ENCODE data around the gene GNAS. TPM values are rescaled to one million over a fixed set of nuclear protein-coding genes. Genes with fewer than 3 reads are reported as not detected.

Gene GNAS
- total RNA-seq, 2 donors from 2014 or later: 1,246 to 1,267 TPM

DNA sequence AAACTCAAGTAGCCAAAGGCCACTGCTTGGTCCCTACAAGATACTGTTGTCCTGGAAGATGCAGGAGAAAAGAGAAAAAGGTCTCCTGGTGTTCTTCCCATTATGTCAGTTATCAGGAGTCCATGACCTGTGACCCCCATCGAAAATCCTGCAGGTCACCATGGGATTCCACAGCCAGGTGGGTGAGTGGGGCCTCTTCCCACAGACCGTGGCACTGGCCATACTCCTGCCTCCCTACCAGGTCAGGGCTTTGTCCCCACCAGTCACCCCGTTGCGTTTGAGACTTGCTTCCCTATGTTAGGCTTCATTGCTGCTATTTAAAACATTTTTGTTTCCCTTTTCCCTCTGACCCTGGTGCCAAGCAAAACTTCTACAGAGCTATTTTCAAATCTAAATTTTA lies 60.6 kb downstream of the GNAS start:
- Mint-ChIP-seq H3K27ac (no peak overlapping the region), H3K27me3 (ENCODE audit: insufficient read depth) (no peaks in the 10 kb centered on the region), H3K4me1 (no peaks in the 10 kb centered on the region), H3K9me3 (no peaks in the 10 kb centered on the region), H3K4me3 (no peak overlapping the region), H3K36me3 (ENCODE audit: low read depth) (peaks cover 38% of the 10 kb centered on the region)
- TF ChIP-seq, protein P1, sequence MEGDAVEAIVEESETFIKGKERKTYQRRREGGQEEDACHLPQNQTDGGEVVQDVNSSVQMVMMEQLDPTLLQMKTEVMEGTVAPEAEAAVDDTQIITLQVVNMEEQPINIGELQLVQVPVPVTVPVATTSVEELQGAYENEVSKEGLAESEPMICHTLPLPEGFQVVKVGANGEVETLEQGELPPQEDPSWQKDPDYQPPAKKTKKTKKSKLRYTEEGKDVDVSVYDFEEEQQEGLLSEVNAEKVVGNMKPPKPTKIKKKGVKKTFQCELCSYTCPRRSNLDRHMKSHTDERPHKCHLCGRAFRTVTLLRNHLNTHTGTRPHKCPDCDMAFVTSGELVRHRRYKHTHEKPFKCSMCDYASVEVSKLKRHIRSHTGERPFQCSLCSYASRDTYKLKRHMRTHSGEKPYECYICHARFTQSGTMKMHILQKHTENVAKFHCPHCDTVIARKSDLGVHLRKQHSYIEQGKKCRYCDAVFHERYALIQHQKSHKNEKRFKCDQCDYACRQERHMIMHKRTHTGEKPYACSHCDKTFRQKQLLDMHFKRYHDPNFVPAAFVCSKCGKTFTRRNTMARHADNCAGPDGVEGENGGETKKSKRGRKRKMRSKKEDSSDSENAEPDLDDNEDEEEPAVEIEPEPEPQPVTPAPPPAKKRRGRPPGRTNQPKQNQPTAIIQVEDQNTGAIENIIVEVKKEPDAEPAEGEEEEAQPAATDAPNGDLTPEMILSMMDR (conservative IDR thresholded peaks at IDR 0.05): no peak
- Histone ChIP-seq H3K4me1 (ENCODE audit: control insufficient read depth, insufficient read depth, low read length) (no peaks in the 10 kb centered on the region), H3K9me3 (ENCODE audit: control insufficient read depth, low read length) (no peaks in the 10 kb centered on the region), H3K27ac (ENCODE audit: low read depth, low read length) (no peak overlapping the region), H3K36me3 (ENCODE audit: control insufficient read depth, insufficient read depth, low read length) (peaks cover 40% of the 10 kb centered on the region), H3K4me3 (ENCODE audit: low read length) (no peak overlapping the region), H3K9ac (ENCODE audit: extremely low read depth, low read length, poor library complexity, severe bottlenecking) (no peak overlapping the region), H3K27me3 (ENCODE audit: control insufficient read depth, insufficient read depth, low read length, poor library complexity, severe bottlenecking) (no peaks in the 10 kb centered on the region)
- 90 to 97% methylated on average over 4 of the region's 4 CpGs for WGBS, 2 experiments (ENCODE audit: insufficient coverage in 1 of 2, insufficient read length in 1 of 2)
- DNase-seq: no peak

- Histone ChIP-seq H3K36me3 (ENCODE audit: control insufficient read depth, insufficient read depth, low read length) (no peaks in the 10 kb centered on the region), H3K27me3 (ENCODE audit: control insufficient read depth, insufficient read depth, low read length, poor library complexity, severe bottlenecking) (no peaks in the 10 kb centered on the region), H3K9ac (ENCODE audit: extremely low read depth, low read length, poor library complexity, severe bottlenecking) (no peak overlapping the region), H3K27ac (ENCODE audit: low read depth, low read length) (no peak overlapping the region), H3K4me1 (ENCODE audit: control insufficient read depth, insufficient read depth, low read length) (no peaks in the 10 kb centered on the region), H3K4me3 (ENCODE audit: low read length) (no peak overlapping the region), H3K9me3 (ENCODE audit: control insufficient read depth, low read length) (no peaks in the 10 kb centered on the region)
- Mint-ChIP-seq H3K27me3 (ENCODE audit: insufficient read depth) (peaks cover 17% of the 10 kb centered on the region), H3K27ac (no peak overlapping the region), H3K4me1 (no peaks in the 10 kb centered on the region), H3K36me3 (ENCODE audit: low read depth) (no peaks in the 10 kb centered on the region), H3K4me3 (no peak overlapping the region), H3K9me3 (no peaks in the 10 kb centered on the region)
- TF ChIP-seq, protein P1 (conservative IDR thresholded peaks at IDR 0.05): no peak
- 95 to 100% methylated on average over 2 to 6 of the region's 6 CpGs for WGBS, 2 experiments (ENCODE audit: insufficient coverage in 1 of 2, insufficient read length in 1 of 2)
- DNase-seq: no peak
Observed at GRCh38 chr20:58918621-58919020, 66.1 kb downstream of the GNAS start.

DNA sequence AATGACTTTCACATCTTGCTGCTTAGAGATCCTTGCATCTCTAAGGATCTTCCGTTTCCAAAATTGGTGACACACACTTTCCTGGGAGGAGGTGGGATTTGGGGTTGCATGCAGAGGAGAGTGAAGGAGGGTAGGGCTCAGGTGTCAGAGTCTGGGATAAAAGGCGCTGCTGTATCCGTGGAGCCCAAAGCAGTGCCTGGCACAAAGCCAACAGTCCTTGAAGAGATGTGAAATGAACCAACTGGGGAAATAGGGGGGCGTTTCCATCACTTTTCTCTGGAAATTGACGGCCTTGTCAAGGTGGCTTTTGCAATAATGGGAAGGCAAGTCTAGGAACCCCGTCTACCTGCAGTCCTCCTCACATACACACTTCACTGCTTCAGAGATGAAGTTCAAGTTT lies 69.0 kb downstream of the GNAS start:
- H3K36me3 ChIP-seq (ENCODE audit: control insufficient read depth, insufficient read depth, low read length): no peaks in the 10 kb centered on the region
- TF ChIP-seq, protein P1 (conservative IDR thresholded peaks at IDR 0.05): no peak
- no peaks in the 10 kb centered on the region for H3K9me3 Mint-ChIP-seq

More for the DNA sequence above, 69.0 kb downstream of the GNAS start:
- 88 to 100% methylated on average over 2 to 6 of the region's 6 CpGs for WGBS, 2 experiments (ENCODE audit: insufficient coverage in 1 of 2, insufficient read length in 1 of 2)
- H3K27me3 Mint-ChIP-seq (ENCODE audit: insufficient read depth): peaks cover 17% of the 10 kb centered on the region
- no peaks in the 10 kb centered on the region for H3K4me1 Mint-ChIP-seq
- no peaks in the 10 kb centered on the region for H3K36me3 Mint-ChIP-seq (ENCODE audit: low read depth)
- H3K27me3 ChIP-seq (ENCODE audit: control insufficient read depth, insufficient read depth, low read length, poor library complexity, severe bottlenecking): no peaks in the 10 kb centered on the region
- H3K27ac ChIP-seq (ENCODE audit: low read depth, low read length): no peak overlapping the region
- H3K4me3 ChIP-seq (ENCODE audit: low read length): no peak overlapping the region
- H3K4me3 Mint-ChIP-seq: no peak overlapping the region
- no peaks in the 10 kb centered on the region for H3K4me1 ChIP-seq (ENCODE audit: control insufficient read depth, insufficient read depth, low read length)
- no peaks in the 10 kb centered on the region for H3K9me3 ChIP-seq (ENCODE audit: control insufficient read depth, low read length)
- no peak overlapping the region for H3K27ac Mint-ChIP-seq
- no peak for DNase-seq
- H3K9ac ChIP-seq (ENCODE audit: extremely low read depth, low read length, poor library complexity, severe bottlenecking): no peak overlapping the region
